ENCODE results near the gene PDZRN3.

PDZRN3 gene

DNA sequence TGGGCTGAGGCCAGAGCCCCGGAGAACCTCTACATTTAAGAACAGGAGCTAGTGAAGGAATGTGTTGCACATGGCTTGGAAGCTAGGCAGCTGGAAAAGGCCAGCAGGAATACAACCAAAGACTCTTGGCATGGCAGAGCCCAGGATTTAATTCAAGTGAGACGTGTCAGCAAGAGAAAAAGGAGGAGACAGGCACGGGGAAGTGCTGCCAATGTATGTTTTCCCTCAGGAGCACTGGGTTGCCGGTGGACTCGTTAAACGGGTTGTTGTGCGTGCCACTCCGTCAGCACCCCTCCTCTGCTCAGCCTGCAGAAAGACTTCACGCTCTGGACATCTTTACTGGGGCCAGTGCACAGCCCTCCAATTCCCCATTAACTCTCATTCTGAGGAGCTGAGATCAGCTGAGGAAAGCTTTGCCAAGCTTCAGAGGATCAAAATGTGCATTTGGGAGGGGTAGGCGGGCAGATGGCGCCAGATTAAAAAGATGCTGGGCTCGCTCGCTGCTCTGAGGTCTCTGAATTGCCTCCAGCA, 103.7 kb downstream of the PDZRN3 start:
- DNase-seq (ENCODE audit: low spot score), result no peak

DNA sequence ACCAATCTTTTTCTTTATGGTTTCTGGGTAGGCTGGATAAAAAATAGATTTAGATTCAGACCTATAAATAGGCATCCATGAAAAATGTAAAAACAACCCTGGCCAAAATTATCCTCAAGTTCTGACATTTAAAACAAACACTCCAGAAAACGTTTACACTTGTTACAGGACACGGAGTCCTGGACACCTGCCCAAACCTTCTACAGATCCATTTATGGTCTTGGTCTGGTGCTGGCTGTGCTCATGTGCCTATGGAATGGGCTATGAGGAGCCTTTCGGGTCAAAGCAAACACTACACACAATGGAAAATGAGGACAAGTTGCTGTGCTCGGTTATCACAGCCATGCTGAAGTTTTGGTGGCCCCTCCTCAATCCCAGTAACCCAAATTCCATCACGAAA, 108.1 kb downstream of the PDZRN3 start:
- no peak for DNase-seq (ENCODE audit: low spot score)

DNA sequence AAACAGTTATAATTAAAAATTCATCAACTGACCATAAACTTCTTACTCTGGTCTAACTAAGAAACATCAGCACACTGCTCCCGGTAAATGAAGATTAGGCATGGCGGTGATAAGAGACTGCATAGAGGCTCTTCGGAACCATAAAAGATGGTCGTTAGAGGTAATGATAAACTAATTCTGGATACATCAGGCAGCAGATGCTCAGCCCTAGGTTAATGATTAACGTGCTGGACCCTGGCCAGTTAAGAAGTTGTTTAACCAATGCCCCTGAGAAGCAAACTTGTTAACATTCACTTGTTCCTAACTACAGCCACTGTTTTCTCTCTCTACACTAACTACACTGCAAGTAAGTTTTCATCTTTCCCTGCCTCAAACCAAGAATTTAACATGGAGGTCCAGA, 111.5 kb downstream of the PDZRN3 start:
- DNase-seq (ENCODE audit: low spot score), result peak; percentile 15

DNA sequence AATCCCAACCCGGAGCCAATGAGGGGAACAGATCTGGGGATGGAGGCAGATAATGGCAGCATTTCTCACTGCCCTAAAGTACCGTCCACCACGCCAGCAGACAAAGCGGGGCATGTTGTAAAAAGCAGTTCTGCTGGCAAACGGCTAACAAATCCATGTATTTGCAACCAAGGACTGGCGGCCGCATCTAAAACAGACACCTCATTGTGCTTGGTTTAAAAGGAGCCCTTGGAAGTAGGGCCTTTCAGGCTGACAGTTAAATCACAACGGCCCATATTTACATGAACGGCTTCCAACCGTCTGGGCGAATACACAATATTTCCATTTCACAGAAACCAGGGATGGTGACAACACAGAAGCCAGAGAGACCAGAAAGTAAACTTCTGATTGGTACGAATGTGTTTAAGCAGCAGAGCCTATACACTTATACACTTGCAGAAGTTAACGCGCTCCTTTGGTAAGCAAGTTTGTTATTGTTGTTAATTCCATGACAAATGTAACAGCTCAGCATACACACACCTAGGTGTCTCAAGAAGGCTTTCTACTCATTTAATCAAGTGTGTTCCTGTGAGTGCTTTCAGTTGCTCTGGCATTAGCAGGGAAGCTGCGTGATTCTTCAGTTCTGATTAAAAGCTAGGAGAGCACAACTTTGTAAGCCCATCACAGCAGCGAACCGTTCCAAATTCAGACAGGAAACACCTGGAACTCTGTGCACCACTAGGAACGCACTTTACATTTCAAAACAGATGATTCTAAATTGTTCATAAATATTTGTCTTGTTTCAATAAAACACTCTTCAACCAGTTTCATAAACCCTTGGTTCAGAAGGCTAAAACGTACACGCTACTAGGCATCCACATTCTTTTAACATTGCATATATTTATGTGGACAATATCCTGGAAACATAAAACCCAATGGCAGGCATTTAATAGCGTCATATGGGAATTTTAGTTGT, 112.9 kb downstream of the PDZRN3 start:
- no peak for DNase-seq (ENCODE audit: low spot score)

DNA sequence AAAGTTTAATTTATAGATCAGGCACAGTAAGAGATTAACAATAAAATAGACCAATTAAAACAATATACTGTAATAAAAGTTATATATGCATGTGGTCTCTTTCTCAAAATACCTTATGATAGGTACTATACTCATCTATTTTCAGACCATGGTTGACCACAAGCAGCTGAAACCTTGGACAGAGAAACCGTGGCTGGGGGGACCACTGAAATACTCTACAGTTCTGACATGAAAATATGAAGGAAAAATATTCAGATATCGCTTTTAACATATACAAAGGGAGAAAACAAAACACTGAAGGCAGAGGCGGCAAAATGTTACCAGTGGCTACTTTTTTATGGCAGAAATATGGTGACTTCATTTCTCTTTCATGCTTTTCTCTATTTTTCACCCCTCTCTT, 114.0 kb downstream of the PDZRN3 start:
- DNase-seq (ENCODE audit: low spot score), result no peak

DNA sequence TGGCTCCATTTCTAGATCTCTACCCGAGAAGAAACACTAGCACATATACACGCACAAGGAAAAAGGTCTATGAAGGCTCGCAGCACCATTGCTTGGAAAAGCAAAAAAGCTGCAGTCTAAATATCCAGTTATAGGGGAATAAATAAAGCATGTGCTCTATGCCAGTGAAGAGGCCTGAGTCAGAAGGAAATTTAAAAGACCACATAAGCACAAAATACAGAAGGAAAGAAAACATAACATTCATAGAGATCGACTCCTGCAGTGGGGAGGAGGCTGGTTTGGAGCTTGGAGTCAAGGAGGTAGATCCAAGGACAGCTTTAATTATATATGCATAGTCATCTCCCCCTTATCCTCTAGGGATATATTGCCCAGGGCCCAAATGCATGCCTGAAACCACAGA, 114.4 kb downstream of the PDZRN3 start:
- DNase-seq (ENCODE audit: low spot score), result no peak

DNA sequence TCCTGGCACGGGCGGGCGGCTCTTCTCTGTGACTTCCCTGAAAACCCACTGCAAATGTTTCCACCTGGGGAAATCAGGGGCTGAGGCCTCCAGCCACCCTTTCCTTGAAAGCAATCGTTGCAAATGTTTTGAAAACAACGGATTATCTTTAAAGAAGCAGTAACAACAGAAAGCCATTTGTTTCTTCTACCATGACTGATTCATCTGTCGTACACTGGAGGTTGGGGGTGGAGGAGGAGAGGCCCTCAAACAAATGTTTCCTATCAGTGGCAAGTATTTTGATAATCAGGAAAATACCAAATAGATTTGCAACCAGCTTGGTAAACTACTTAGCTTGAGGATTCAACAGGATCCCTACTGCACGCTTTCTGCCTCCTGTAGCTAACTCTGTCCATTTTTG, 114.9 kb downstream of the PDZRN3 start:
- no peak for DNase-seq (ENCODE audit: low spot score)

DNA sequence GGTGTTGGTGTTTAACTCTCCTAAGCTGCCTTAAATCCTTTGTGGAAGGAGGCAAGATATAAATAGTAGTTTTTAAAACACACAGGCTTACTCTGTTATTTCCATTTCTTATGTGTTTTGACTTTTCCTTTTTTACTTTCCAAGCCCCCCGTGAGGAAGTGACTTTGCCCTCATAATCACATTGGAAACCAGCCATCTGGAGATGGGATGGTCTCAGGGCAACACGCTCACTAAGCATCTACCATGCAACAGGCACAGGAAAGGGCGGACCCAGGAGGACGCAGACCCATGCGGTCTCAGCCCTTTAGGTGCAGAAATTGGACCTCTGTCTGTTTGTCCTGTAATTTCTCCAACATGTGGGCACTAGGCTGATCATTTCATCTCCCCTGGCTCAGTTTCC, 115.7 kb downstream of the PDZRN3 start:
- DNase-seq (ENCODE audit: low spot score), result no peak

DNA sequence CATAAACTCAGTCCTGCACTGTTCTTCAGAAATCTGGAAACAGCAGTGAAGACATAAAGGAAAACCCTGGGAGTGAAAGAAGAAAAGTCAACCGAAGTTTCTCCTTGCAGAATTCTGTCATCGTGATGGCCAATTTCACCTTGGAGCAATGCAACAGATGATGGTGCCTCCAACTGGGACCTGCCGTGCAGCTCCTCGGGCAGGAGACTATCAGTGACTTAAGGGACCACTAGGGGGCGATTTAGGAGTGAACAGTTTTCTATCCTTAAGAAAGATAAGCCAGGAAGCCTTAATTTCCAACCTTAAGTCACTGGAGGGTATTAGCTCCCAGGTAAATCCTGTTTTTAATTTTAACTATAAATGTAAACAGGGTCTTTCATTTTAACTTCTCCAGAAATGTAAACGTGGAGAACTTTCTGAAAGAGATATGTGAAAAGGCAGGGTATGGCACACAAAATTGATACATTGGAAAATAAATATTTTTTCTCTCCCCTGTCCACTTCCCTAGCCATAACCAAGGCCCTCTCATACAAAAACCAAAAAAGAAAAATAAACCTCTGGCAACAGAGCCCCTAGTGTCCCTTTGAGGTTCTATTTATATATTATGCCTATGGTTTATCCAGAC, 116.3 kb downstream of the PDZRN3 start:
- peak; percentile 18 for DNase-seq (ENCODE audit: low spot score)

DNA sequence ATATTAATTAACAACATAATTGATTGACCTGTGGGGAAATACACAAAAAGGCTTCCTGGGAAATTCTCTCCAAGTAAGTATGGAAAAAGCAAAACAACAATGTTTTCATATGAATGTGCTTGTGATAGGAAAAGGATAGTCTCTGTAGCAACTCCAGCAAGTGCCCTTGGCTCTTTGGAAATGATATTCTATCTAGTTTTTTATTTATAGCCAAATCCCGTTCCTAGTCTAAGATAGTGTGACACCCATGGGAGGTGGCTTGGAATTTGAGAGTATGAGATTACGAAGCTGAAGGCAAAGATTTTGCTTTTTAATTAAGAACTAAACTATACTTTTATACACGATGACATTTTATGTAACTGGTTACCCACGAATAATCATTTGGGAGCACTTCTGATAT, 119.9 kb downstream of the PDZRN3 start:
- no peak for DNase-seq (ENCODE audit: low spot score)

DNA sequence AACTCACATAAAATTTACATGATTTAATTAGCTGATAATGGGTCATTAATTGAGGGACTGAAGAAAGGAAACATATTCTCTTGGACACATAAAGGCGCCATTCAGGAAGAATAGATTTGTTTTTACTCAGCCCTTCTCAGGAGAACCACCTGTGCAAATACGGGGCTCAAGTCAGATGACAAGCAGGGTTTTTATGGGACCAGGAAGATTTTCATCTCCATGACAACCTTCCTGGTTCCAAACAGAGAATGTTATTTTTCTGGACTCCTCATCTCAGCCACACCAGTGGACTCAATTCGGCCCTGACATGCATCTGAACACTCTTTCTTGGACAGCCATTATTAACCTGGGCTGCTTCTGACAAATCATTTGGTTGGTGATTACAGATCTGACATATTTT, 120.5 kb downstream of the PDZRN3 start:
- DNase-seq (ENCODE audit: low spot score), result no peak

DNA sequence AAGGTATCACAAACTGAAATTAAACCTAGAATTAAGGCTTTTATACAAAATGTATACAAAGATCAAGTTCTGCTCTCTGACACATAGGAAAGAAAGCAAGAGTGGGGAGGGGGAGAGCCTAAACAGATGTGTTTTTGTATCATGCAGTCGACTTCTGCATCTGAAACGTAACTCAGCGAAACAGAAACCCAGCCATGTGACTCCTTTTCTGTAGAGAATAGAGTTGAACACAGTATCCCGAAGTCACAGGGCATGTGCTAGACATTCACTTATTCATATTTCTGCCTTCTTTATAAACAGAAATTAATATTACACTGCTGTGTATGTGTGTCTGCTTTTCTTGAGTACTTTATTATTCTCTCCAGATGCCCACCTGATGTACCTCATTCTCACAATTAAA, 121.0 kb downstream of the PDZRN3 start:
- no peak for DNase-seq (ENCODE audit: low spot score)

DNA sequence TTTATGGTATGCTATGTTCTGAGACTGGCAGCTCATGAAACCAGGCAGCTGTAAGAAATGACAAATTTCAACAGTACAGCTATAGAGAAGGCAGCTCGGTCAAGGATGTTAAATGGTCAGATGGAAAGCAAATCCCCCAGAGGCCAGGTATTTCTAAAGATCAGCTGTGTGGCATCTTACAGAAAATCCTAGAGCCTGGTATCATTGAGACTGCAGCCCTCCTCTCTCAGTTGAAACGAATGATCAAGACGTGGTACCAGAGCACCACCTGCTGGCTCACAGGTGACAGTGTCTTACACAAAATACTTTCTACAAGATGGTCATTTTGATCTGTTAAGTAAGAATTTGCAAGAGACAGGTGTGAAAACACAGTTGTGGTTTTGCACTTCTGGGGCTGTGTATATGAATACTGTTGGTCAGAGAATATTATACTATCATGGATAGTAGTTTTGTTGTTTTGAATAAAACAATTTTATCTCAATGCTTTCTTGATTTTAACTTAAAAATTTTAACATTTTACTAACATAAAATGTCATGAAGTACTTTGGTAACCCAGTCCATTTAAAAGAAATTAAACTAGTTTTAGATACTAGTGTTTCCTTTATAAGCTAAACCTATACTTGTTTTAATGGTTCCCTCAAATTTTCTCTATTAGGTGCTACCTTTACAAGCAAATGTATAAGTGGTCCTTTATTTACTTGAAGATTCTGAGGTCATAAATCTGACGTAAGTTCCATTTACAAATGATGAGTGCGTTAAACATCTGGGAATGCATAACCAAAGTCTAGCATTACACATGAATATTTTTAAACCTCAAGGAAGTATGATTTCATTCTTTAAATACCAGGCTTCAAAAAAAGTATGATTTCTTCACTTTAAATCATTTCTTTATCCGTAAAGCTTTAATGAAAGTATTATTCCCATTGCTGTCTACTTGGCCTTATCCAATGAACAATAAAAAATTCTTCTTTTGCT, 121.8 kb downstream of the PDZRN3 start:
- DNase-seq (ENCODE audit: low spot score), result peak; percentile 19

DNA sequence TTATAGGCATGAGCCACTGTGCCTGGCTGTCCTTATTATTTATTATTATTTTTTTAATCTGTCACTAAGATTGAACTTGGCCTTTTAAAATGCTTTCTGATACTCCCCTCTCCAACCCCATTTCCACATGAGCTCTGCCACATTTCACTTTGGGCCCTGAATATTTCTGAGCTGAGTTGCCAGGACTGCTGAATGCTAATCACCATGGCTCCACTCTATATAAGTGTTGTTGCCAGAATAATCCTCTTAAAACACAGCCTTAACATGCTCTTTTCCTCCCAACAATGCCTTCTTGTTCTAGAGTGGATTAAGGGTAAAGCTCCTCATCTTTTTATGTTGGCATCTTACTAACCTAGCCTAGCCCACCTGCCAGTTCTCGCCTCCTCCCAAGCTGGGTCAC, 124.4 kb downstream of the PDZRN3 start:
- DNase-seq (ENCODE audit: low spot score), result no peak

DNA sequence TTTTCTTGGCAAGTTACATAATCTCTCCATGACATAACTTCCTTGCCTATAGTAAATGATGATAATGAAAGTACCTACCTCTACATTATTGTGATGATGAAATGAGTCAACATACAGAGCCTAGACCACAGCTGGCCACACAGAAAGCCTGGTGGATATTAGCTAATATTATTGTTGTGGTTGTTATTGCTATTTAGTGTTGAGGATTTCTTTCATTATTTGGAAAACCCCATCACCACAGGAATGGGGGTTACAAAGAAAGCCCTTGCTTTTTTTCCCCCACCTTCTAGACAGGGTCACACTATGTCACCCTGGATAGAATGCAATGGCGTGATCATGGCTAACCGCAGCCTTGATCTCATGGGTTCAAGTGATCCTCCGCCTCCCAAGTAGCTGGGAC, 125.0 kb downstream of the PDZRN3 start:
- DNase-seq (ENCODE audit: low spot score), result no peak

DNA sequence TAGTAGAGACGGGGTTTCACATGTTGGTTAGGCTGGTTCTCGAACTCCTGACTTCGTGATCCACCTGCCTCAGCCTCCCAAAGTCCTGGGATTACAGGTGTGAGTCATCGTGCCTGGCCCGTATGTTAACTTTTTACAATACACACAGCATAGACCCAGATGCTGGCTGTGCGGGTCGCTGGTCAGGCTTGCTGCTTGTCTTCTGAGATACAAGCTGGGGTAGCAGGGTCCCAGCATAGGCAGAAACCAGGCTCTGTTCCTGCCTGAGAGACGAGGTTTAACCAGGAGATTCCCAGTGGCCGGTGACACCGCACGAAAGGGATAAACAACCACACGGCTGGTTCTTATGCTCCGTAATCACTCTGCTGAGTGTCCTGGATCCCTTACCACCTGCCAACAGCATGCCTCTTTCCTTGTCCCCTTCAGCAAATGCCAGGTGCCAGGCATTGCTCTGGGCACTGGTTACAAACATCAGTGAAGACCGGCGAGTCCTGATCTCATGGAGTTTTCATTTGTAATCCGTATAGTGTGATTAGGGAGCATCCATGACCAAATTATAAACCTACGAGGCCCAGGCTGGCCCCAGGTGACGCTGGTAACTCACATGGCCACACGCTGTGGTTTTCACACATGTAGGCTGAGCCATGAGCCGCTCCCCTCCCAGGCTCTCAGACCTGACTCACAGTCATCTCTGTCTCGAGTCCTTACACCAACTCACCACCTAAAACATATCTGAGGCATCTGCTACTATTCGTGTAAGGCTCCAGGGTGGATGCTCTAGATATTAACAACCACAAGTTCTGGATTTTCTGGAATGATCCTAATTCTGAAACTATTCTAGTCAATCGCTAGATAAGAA, 125.7 kb downstream of the PDZRN3 start:
- no peak for DNase-seq (ENCODE audit: low spot score)

DNA sequence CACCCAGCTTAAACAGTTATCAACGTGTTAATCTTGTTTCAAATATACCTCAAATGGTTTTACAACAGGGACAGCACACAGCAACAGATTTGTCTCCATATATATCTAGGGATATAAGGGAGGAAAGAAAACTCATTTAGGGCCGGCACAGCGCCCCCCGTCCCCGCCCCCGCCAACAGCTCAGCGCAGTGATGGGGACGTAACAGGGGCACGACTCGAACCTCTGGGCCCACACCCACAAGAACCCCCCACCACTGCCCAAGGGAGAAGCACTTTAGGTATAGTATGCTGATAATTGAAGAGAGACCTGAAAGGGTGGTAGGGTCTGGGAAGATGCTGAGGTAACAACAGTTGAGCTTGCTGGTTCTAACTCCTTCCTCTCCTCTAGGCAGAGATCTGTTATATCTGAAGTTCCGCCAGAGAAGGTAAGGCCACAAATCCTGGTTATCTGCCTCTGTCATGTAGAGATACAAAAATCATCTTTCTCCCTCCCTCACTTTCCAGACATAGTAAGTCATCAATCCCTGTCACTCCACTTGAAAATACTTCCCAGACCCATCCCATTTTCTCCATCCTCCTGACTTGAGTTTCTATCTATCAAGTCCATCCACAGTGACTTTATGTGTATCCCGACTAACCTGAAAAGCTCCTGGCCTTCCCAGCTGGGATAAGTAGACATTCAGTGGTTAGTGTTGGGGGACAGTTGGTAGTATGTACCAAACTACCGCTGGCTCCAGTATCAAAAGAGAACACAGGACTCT, 126.9 kb downstream of the PDZRN3 start:
- DNase-seq (ENCODE audit: low spot score), result no peak

DNA sequence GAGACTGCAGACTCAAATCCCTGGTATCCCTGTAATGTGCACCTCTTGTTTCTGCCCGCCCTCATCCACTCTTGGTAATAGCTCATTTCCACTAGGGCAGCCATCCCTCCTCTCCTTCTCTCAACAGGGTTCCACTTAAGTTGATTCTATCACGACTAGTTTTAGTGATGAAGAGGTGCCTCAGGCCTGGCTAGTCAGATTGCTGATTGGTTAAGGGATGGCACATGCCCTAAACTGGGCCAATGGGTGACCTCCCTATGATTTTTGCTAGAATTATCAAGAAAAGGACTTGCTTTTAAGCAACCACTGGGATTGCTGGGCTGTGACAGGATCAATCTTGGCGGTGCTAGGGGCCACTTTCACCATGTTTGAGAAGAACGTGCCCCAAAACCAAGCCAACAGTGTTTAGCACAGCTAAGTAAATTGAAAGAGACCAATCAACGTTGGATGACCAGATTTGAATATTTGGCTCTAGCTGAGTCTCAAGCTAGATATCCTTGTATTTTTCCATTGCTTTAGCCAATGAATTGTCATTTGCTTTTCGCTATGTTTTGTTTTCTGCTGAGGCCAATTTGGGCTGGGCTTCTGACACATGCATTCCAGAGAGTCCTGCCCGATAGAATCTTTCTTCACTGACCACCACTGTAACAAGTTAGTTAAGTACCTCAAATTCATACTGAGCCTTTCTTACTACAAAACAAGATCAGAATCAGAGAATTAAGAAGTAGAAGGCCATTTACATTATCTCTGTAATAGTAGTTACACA, 131.0 kb downstream of the PDZRN3 start:
- DNase-seq (ENCODE audit: low spot score), result no peak

DNA sequence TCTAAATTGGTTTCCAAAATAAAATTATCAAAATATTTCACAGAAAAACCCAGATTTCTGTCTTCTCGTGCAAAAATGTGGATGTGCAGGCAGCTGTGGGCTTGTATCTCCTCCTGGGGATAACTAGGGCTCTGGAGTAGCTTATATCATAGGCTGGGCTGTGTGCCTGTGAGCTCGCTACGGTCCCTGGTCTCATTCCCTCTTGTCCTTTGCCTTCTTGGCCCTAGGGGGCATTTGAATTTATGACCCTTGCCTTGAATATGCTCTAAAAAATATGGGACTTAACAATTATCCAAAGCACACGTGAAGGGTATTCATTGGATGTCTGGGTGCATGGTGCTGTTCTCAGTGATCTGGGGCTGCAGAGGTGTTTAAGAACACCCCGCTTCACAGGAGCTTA, 132.6 kb downstream of the PDZRN3 start:
- DNase-seq (ENCODE audit: low spot score), result no peak

DNA sequence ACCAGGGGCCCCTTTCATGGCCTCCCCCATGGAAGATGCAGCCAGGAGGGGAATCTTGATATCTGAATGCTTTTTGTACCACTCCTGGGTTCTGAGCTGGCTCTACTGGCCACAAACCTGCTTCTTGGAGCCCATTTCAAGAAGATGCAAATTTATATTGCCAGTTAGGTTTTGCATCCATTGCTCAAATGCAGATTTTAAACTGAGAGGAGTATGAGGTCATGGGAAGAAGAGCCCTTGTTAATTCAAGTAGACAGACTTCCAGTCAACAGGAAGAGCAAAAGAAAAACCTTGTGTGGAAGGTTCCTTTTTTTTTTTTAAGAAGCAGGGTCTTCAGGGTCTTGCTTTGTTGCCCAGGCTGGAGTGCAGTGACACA, 133.5 kb downstream of the PDZRN3 start:
- no peak for DNase-seq (ENCODE audit: low spot score)
